Activated CD4-positive, CD25-positive, alpha-beta regulatory T cell treated with anti-CD3 and anti-CD28 coated beads, Interleukin-2, amount 50 U/mL, for 24 hours (primary cell): Measurements from ENCODE around the gene ATP9B.
"Not testable (repeated sequence)": the region's sequence is repeated elsewhere in the genome, so short reads cannot be mapped to it uniquely, and the experiment has no call there.

Source experiments
- ATAC-seq, 2 donors: fragments of 150-1000 bp; cut with Tn5 transposase; one replicate each; pipeline ENCODE4 v1.10.0; 2021; ENCODE audit warnings: mild to moderate bottlenecking in 1 of 2, moderate library complexity in 1 of 2

The ATP9B gene

GRCh38 chr18:79245517-79246001, 176.4 kb downstream of the ATP9B start:
- no peak for ATAC-seq

- ATAC-seq = peak; percentile 99 to 100
These were observed 177.3 kb downstream of the ATP9B start for GRCh38 chr18:79246309-79247108.

- ATAC-seq = no peak
These were observed 179.4 kb downstream of the ATP9B start for GRCh38 chr18:79248495-79249060.

DNA sequence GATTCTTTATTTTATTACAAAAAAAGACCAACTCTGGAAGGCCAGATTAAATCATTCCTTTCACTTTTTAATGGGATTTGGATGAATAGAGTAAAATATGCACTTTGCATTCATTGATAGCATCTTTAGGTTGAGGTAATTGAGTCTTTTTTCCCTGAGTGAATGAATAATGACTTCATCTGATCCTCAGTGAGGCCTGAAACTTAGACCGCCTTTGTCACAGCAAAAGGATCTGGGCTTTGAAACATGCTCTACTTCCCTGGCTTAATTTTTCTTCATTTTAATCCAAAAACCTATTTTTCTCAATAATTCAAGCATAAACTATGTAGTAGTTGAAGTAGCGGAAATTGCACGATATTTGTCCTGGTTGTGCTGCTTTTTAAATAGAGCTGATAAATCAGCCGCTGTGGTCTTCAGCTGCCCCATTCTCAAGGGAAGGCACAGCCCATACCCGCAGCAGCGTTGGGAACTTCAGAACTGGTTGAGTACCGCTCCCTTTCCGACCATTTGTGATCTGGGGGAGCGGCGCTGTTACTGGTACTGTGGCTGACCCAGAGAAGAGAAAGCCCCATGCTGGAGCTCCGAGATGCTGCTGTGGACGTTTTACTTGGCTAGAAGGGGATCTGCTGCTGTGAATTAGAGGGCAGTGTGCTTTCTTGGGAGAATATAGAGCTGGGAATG, 181.2 kb downstream of the ATP9B start:
- no peak for ATAC-seq

GRCh38 chr18:79251021-79251420, 181.8 kb downstream of the ATP9B start:
- ATAC-seq = no peak

DNA sequence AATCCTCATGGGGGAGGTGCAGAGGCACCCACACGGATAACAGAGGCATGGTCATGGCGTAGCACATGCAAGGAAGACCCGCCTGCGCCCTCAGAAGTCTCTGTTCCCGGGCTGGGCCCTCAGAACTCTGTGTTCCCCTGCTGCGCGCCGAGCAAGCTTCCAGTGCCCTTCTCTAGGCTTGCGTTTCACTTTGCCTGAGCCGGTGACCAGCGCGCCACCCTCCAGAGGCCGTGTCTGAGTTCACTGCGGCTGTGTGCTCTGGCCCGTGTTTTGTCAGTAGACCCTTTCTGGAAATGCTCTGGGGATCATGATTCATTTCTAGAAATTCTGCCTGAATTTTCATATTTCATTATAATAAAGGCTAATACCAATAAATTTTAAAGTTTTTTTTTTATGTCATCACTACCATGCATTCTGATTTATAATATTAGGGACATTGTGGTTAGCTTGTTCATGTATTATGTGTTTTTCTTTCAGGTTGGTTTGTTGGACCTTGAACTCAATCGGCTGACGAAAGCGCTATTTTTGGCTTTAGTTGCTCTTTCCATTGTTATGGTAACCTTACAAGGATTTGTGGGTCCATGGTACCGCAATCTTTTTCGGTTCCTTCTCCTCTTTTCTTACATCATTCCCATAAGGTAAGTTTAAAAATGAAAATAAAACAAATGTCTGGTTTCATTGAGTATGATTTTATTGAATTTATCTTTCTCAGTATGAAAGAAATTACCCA, 183.9 kb downstream of the ATP9B start:
- ATAC-seq = no peak

DNA sequence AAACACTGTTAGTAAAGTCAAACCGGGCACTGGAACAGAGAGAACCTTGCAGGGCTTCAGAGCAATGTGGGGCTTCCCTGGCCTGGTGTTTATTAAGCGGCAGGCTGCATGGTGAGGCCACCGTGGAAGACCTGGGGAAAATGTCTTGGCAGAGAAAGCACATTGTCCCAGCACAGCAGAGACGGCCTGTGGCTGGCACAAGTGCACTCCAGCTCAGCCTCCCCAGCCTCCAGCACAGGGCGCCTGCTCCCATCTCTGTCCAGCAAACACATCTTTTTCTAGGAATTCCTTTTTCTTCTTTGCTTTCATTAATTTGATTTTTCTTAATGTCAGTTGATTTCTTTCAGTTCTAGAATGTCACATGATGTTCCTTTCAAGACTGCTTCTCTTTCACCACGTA, 188.3 kb downstream of the ATP9B start:
- no peak for ATAC-seq

- ATAC-seq = no peak
These were observed 189.3 kb downstream of the ATP9B start for GRCh38 chr18:79258447-79258846.

- no peak for ATAC-seq
These were observed 190.0 kb downstream of the ATP9B start for GRCh38 chr18:79259218-79259617.

DNA sequence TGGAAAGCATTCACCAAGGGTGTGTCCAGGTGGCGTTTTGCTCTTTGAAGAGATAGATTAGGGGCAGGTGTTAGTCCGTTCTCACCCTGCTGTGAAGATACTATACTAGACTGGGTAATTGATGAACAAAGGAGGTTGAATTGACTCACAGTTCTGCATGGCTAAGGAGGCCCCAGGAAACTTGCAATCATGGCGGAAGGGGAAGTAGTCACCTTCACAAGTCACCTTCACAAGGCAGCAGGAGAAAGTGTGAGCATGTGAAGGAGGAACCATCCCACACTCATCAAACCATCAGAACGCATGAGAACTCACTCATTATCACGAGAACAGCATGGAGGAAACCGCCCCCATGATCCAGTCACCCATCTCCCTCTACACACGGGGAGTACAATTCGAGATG, 190.8 kb downstream of the ATP9B start:
- no peak for ATAC-seq

- ATAC-seq = no peak
These were observed 191.3 kb downstream of the ATP9B start for GRCh38 chr18:79260510-79260909.

DNA sequence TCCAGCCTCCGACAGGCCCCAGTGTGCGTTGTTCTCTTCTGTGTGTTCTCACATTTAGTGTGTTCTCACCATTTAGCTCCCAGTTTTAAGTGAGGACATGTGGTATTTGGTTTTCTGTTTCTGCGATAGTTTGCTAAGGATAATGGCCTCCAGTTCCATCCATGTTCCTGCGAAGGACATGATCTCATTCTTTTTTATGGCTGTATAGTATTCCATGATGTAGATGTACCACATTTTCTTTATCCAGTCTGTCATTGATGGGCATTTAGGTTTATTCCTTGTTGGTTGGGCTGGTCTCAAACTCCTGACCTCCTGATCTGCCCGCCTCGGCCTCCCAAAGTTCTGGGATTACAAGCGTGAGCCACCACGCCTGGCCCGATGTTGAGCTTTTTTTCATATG, 195.9 kb downstream of the ATP9B start:
- not testable (repeated sequence) for ATAC-seq

DNA sequence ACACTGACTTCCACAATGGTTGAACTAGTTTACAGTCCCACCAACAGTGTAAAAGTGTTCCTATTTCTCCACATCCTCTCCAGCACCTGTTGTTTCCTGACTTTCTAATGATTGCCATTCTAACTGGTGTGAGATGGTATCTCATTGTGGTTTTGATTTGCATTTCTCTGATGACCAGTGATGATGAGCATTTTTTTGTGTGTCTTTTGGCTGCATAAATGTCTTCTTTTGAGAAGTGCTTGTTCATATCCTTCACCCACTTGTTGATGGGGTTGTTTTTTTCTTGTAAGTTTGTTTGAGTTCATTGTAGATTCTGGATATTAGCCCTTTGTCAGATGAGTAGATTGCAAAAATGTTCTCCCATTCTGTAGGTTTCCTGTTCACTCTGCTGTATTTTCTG, 202.6 kb downstream of the ATP9B start:
- ATAC-seq = not testable (repeated sequence)

DNA sequence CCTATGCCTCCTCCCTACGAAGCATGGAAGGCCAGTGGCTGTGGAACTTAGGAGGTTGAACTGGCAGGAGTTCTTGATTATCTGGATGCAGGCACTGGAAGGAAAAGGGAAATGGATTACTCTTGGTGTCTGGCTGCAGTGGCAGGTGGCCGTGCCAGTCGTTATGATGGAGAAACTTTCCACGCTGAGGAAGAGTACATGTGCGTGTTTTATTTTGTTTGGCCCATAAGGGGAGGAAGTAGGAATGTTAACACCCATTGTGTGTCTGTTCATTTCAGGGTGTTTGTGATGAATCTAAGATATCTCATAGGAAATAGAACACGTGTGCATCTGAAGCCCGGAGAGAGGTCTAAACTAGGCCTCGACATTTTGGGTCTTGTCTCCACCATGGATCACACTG, 203.7 kb downstream of the ATP9B start:
- ATAC-seq = no peak

DNA sequence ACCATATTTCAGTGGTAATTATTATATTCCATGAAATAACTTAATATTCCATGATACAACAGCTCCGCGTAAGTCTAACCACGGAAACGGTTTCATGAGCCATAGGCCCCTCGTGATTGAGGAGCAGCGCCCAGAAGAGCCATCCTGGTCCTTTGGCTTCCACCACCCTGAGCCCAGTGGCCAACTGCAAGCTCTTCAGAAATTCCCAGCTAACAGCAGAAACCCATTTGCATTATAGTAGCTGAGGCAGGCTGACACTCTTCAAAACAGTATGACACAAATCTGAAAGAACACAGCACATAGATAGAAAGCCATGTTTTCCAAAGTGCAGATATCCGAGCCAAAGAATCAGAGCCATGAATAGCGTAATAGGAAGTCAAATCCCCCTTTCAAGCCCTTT, 205.6 kb downstream of the ATP9B start:
- no peak for ATAC-seq

DNA sequence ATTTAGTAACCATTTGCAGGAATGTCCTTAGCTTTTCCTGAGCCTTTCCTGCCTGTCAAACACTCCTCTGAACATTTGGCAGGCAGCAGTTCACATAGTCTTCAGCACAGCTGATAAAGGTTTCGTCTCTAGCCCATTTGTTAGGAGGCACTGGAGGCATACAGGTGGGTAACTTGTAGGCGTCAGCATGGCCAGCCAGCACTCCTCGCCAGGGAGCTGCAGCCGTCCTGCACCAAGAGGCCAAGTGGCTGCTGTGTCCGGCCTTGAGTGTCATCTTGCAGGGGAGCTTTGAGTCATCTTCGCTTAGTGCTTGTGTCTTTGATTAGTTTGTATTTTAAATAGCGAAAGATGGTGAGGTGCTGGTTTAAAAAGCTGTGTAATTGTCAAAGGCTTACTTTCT, 206.3 kb downstream of the ATP9B start:
- no peak for ATAC-seq

GRCh38 chr18:79275992-79276391, 206.8 kb downstream of the ATP9B start:
- peak; percentile 41 to 91 for ATAC-seq

DNA sequence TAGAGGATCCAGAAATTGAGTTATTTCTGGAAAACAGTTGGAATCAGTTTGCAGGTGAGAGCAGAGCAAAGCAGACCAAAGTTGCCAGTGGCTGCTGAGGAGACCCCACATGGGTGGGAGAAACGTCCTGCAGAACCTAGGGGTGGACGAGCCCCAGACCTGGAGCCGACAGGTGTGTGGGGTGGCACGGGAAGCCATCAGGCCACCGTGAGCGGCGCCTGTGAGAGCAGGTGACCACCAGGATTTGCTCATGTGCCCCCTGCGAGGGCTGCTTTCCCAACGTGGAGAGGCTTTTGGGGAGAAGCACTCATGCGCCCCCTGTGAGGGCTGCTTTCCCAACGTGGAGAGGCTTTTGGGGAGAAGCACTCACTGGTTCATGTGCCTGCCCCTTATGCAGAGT, 209.7 kb downstream of the ATP9B start:
- no peak for ATAC-seq

DNA sequence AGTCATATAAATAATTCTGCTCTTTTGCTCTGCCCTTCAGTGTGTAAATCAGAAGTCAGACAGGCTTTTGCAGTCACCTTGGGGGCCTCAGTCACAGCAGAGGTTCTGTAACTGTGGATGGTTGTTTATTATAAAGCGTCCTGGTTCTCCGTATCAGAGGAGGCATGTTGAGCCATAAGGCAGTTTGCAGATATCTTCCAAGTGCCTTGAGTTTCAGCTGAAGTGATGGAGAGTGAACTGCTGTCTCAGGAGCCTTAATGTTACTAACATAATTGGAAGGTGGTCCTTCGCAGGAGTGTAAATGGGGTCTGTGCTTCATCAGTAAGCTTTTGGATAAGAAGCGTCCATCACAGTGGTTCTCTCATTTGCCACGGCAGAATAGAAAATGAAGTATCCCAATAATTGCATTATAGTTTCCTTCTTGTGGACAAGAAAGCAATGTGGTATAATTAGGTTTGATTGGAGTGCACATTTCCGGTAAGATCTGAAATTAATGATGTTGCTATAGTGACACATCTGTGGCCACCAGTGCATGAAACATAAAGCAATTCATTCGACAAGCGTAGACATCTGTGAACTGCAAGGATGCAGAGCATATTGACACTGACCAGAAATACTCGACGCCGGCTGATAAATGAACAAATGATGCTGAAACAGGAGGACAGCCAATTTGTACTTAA, 214.1 kb downstream of the ATP9B start:
- no peak for ATAC-seq

DNA sequence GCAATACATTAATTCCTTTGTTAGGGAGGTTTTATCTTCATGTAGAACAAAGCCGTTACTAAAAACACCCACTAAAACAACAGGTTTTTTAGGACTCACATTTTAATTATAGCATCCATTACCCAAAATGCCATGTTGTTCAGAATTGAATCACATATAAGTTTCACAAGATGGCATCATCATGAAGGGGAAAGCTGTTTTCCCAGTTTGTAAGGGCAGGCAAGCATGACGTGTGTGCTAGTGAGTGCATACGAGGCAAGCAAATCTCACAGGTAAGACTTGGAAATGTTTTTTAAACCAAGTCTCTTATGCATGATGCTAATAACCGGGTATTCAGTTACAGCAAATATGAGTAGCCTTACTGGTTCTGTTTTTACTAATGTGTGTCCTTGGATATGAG, 214.7 kb downstream of the ATP9B start:
- no peak for ATAC-seq

GRCh38 chr18:79285191-79285590, 216.0 kb downstream of the ATP9B start:
- ATAC-seq = not testable (repeated sequence)

- not testable (repeated sequence) for ATAC-seq
These were observed 221.2 kb downstream of the ATP9B start for GRCh38 chr18:79290409-79290808.

DNA sequence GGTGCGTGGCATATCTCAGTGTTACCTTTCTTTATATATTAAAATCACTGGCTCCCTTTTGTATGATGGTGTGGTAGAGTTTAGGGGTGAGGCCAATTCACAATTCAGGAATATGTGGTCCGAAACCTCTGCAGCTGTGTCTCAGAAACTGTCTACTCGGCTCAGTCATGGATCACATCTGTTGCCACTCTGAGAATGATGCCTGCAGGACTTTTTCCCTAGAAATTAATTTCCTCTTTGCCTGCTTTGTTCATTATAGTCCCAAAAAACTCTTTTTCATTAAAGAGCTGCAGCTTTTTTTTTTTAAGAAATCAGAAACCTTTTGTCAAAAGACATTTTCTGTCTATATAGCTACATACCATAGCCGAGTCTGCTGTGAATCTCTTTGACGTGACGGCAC, 221.7 kb downstream of the ATP9B start:
- no peak for ATAC-seq
